Left cardiac atrium (tissue), 4 donors: Measurements from ENCODE around the gene TBX19. TPM values are rescaled to one million over a fixed set of nuclear protein-coding genes. Genes with fewer than 3 reads are reported as not detected.

Experiments used
- ATAC-seq, 2 donors: fragments of 200-7000 bp; cut with Tn5 transposase; one replicate each; pipeline ENCODE4 v1.9.1; 2020; ENCODE audit warnings: mild to moderate bottlenecking in 2 of 2, moderate library complexity in 2 of 2
- DNase-seq: peaks from one replicate; pipeline ENCODE4 v3.0.0-alpha.2; 2020
- intact Hi-C, 2 donors: fragments of 100-400 bp; cut with DNase I; formaldehyde crosslinking; loops; one replicate each; pipeline versions ENCODE4 v1.14.1 to v1.15.1; 2022 to 2023
- long read RNA-seq: library from polyadenylated mRNA; unstranded; transcript quantifications from one replicate; pipeline ENCODE4 v2.0.0, GENCODE V29; 2021
- total RNA-seq, 2 donors: library from RNA; stranded (reverse); fragmentation: NEBNext Ultra II Directional; extraction: Animal tissue kit (Norgen Biotek cat#: 25700); gene quantifications; one replicate each; pipeline ENCODE4 v1.2.1, GENCODE V29; 2021
- donor health status: DM: no; HTN: yes; CAD: no.
- donor health status: DM: no; HTN: yes; CAD: no; lungs with severe emphysema.
- donor health status: DM: yes; HTN: yes; CAD: no.
- donor health status: Dilated cardiomyopathy.

TBX19 gene
- total RNA-seq: under 1 TPM; 0.84 to 0.88 TPM
- long read RNA-seq, partial matches to known transcripts: 0 of 1 reads
- long read RNA-seq, other reads (novel, unspliced or antisense): 1 of 1 reads

- ATAC-seq (no peak), DNase-seq (no peak)
- intact Hi-C loops: no loop called here
Measured at GRCh38 chr1:168280296-168280927, at the start of gene TBX19. Gene TBX19 (plus strand): TSS chr1:168280877. CDS start chr1:168281091, 214 bp downstream.

- intact Hi-C loops: no loop called here
- ATAC-seq (peak; percentile 67 to 73), DNase-seq (no peak)
Measured at GRCh38 chr1:168234846-168235547, 45.7 kb upstream of the TBX19 start.

DNA sequence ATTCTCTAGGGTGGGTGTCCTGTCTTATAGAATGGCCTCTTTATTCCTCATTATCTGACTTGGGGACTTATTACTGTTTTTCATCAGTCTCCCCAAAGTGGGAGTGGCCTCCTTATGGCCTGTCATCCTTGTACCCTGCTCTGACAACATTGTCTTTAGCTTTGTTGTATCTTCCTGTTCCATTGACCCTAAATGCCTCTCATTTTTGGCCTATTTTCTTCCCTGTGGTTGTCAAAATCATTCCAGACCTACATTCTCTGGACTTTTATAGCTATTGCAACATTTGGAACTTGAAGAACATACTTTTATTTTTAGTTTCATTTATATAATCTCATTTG, 45.2 kb upstream of the TBX19 start:
- peak in 1 of 2 donors; percentile 50 for ATAC-seq
- intact Hi-C loops: no loop called here
- DNase-seq: no peak

DNA sequence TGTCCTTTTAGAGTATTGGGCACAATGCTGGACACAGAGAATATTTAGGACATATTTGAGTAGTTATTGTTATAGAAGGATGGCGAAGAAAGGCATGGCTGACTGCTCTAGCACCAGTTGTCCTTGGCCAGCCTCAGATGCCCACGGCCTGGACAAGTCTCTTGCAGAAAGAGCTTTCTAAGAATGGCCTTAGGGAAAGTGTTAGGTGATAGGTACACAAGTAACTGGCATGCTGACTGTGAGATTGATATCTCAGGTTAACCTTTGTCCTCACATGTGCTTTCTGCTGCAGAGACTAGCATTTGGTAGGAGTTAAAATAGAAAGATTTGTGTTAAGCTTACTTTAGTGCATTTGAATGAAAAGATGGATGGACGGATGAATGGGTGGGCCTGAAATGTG, 44.7 kb upstream of the TBX19 start:
- ATAC-seq (no peak), DNase-seq (no peak)
- intact Hi-C loops: no loop called here

DNA sequence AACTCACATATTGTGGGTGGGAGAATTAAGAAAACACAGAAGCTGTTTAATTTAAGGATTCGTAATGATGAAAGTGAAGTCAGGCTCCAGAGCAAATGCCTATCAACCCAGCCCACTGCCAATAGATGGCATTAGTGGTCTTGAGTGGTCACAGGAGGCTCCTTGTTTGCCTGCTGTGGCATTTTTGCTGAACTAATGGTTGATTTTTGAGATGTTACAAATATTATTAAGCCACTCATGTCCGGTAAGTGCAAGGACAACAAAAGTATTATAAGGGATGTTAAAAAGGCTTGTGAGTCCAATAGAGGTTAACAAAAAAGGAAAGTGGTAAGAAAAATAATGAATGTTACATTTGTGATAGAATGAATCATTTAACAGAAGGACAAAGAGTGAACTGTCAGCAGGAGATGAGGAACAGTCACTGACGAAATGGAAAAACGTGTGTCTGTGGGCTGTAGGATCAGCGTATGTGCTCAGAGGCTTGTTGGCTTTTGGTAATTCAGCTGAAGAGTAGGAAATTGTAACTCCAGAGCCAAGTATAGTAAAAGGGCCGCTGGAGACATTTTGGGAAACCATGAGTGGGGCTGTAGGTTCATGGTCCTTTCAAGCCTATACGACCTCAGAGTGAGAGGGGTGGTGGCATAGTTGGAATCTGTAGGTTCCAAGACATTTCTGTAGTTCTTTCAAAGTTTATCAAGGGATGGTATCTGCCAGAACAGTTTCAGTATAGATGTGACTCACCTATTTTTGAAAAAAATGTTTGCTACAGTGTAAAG, 43.7 kb upstream of the TBX19 start:
- no peak for ATAC-seq
- intact Hi-C loops: no loop called here
- no peak for DNase-seq

- peak; percentile 38 to 84 for ATAC-seq
- peak; percentile 60 for DNase-seq
- intact Hi-C loops: no loop called here
Measured at GRCh38 chr1:168243198-168243597, 37.5 kb upstream of the TBX19 start.

DNA sequence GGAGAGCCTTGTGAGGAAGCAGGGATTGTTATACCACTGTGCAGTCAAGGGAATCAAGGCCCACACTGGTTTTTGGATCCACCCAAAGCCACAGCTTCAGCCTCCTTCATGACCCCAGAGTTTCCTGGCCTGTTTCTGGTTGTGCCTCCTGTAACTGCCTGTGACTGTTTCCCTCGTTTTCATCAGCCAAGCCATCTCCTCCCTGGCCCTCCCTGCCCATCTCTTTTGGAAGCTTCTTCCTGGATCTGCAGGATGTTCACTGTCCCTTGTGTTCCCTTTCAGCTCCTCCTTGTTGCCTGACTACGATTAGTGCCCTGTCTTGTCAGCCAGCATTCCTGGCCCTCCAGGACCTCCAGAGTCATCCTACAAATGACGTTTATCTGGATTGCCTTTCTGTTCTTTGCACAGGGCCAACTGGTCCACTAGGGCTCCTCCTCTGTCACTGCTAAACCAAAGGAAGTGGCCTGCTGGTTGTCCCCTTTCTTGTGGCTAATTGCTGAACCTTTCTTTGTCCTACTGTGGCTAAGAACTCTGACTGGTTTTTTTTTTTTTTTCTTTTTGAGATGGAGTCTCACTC, 37.0 kb upstream of the TBX19 start:
- intact Hi-C loops: no loop called here
- ATAC-seq: peak in 1 of 2 donors; percentile 57
- no peak for DNase-seq

DNA sequence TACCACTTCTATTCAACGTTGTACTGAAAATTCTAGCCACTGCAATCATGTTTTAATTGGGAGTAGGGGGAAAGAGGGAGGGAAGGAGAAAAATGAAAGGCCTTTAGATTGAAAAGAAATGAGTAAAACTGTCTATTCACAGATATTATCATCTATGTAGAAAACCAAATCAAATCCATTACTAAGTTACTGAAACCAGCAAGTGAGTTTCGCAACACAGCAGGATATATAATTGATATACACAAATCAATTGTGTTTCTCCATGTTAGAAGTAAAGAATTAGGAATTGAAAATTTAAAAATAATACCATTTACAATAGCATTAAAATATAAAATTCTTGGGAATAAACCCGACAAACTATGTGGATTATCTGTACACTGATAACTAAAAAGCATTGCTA, 35.6 kb upstream of the TBX19 start:
- intact Hi-C loops: no loop called here
- no peak for ATAC-seq

DNA sequence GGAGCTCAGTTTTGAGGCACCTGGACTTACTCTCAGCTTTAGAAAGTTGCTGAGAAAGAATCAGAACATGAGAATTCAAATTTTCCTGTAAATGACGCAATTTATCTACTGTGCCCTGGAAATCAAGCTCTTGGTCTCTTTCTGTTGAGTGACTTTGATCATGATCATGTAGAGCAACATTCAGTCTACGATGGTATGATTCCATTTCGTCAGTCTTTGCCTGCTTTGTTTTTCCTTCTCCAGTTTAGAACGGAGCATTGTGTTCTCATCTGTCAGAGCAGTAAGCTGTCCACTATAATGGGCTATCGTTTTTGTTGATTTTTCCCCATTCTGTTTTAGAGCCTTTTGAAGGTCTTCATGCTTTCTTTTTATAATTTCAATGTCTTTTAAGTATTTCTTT, 34.2 kb upstream of the TBX19 start:
- intact Hi-C loops: no loop called here
- ATAC-seq: no peak
- DNase-seq: no peak

More for the DNA sequence above, 35.6 kb upstream of the TBX19 start:
- no peak for DNase-seq

GRCh38 chr1:168252204-168252733, 28.4 kb upstream of the TBX19 start:
- DNase-seq (no peak), ATAC-seq (no peak)
- intact Hi-C loops: no loop called here

DNA sequence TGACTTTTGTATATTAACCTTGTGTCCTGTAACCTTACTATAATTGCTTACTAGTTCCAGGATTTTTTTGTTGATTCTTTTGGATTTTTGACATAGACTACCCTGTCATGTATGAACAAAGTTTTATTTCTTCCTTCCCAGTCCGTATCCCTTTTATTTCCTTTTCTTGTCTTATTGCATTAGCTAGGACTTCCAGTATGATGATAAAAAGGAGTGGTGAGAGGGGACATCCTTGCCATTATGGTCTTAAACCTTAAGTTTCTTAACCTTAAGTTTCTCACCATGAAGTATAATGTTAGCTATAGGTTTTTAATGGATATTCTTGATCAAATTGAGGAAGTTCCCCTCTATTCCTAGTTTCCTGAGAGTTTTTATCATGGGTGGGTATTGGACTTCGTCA, 24.5 kb upstream of the TBX19 start:
- ATAC-seq (no peak), DNase-seq (no peak)
- intact Hi-C loops: no loop called here

DNA sequence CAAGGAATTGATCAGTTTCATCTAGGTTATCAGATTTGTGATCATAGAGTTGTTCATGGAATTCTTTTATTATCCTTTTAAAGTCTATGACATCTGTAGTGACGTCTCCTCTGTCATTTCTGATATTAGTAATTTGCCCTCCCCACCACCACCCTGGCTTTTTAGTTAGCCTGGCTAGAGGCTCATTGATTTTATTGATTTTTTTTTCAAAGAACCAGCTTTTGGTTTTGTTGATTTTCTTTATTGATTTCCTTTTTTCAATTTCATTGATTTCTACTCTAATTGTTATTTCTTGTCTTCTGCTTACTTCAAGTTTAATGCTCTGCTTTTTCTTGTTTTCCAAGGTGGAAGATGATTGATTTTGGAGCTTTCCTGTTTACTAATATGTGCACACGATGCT, 23.3 kb upstream of the TBX19 start:
- intact Hi-C loops: no loop called here
- no peak for DNase-seq
- ATAC-seq: no peak

- intact Hi-C loops: no loop called here
- no peak for ATAC-seq
- DNase-seq: no peak
Measured at GRCh38 chr1:168259567-168259966, 21.1 kb upstream of the TBX19 start.

- intact Hi-C loops: no loop called here
Measured at GRCh38 chr1:168260393-168260792, 20.3 kb upstream of the TBX19 start.

GRCh38 chr1:168261390-168261789, 19.3 kb upstream of the TBX19 start:
- no peak for DNase-seq
- peak; percentile 37 to 61 for ATAC-seq
- intact Hi-C loops: no loop called here

More at GRCh38 chr1:168260393-168260792, 20.3 kb upstream of the TBX19 start:
- DNase-seq (no peak), ATAC-seq (no peak)

GRCh38 chr1:168263130-168263529, 17.5 kb upstream of the TBX19 start:
- no peak for ATAC-seq
- intact Hi-C loops: no loop called here

DNA sequence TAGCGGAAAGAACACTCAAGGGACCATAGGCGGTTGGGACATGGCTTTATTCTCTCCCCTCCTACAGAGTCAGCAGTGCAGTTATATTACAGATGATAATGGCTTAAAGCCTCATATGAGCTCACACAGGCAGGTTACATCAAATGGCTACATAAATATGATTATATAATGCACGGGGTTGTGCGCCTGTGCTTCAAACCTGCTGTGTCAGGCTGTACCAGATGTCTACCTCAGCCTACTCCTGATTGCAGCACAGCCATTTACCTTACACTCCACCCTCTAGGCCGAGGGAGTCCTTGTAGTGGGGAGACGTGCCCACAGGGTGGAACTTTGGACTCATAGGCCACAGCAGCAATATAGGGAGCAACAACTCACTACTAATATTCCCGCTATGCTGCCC, 16.4 kb upstream of the TBX19 start:
- ATAC-seq (no peak), DNase-seq (no peak)
- intact Hi-C loops: no loop called here

More at GRCh38 chr1:168263130-168263529, 17.5 kb upstream of the TBX19 start:
- DNase-seq: no peak

DNA sequence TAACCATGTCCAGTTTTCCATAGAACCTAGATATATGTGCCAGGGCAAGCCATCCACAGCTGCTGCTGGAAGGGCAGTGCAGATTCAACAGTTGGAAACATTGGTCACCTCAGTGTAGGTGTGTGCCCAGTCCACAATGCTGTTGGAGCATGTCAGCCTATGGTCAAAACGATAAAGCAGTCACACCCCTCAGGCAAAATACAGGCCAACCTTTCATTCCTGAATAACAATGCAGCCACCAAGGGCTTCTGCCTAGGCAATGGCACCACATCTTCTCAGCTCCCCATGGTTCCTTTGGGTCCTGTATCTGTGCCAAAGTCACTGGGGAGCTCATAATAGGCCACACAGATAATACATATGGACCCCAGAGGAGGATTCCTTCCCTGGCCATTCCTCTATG, 15.1 kb upstream of the TBX19 start:
- ATAC-seq: no peak
- DNase-seq: no peak
- intact Hi-C loops: no loop called here

DNA sequence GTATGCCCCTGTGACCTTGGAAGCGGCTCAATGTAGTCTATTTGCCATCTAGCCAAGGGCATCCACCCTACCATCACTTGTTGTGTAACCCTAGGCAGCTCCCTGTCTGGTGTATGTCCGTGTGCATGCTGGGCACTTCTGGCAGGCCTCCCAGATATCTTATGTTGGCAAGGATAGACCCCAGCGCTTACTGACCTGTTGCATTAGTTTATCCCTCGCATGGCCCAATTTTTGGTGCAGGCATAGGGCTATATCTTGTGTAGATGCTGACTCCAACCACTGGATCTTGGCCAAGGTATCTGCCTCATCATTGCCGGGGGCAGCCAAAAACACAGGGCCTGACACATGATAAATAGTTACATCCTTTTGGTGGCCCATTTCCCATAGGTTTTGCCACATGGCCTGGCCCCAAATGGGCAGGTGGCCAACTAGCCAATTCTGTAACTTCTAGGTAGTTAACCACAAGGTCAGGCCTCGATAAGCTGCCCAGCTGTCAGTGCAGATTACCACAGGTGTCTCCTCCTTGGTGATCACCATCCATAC, 14.0 kb upstream of the TBX19 start:
- ATAC-seq (no peak), DNase-seq (no peak)
- intact Hi-C loops: no loop called here
